ENCODE measurements around the gene IDS. TPM values are rescaled to one million over a fixed set of nuclear protein-coding genes. Genes with fewer than 3 reads are reported as not detected.

The IDS gene
- total RNA-seq, 3 donors from 2014 or later = 38.7 to 84.3 (median 54.7) TPM

- Histone ChIP-seq H3K4me3 (no peak overlapping the region), H3K36me3 (ENCODE audit: low read depth) (no peaks in the 10 kb centered on the region), H3K4me1 (ENCODE audit: low read depth) (no peaks in the 10 kb centered on the region), H3K9me3 (no peaks in the 10 kb centered on the region)
- no peak for DNase-seq
- ATAC-seq = no peak
- intact Hi-C loops (cut with DNase I, micrococcal nuclease) = no loop called here
- no peak for TF ChIP-seq CTCF (IDR thresholded peaks at IDR 0.05)
These were observed 8.8 kb upstream of the IDS start for GRCh38 chrX:149513825-149514428.

- Histone ChIP-seq H3K4me3 (no peak overlapping the region), H3K4me1 (ENCODE audit: low read depth) (no peaks in the 10 kb centered on the region), H3K36me3 (ENCODE audit: low read depth) (no peaks in the 10 kb centered on the region), H3K9me3 (no peaks in the 10 kb centered on the region)
- intact Hi-C loops (cut with DNase I, micrococcal nuclease) = no loop called here
- DNase-seq = peak in 2 of 3 donors; percentile 61 to 72
- peak; percentile 89 for ATAC-seq
- TF ChIP-seq CTCF (IDR thresholded peaks at IDR 0.05) = no peak
These were observed 7.2 kb upstream of the IDS start for GRCh38 chrX:149512225-149512885.

- Histone ChIP-seq H3K4me1 (ENCODE audit: low read depth) (no peaks in the 10 kb centered on the region), H3K9me3 (no peaks in the 10 kb centered on the region), H3K4me3 (no peak overlapping the region), H3K36me3 (ENCODE audit: low read depth) (no peaks in the 10 kb centered on the region)
- intact Hi-C loops (cut with DNase I, micrococcal nuclease) = no loop called here
- ATAC-seq (no peak), DNase-seq (no peak)
- no peak for TF ChIP-seq CTCF (IDR thresholded peaks at IDR 0.05)
These were observed 6.0 kb upstream of the IDS start for GRCh38 chrX:149511081-149511480.

- intact Hi-C loops (cut with DNase I, micrococcal nuclease) = no loop called here
- Histone ChIP-seq H3K9me3 (no peaks in the 10 kb centered on the region), H3K4me1 (ENCODE audit: low read depth) (no peaks in the 10 kb centered on the region), H3K36me3 (ENCODE audit: low read depth) (no peaks in the 10 kb centered on the region), H3K4me3 (no peak overlapping the region)
- DNase-seq = no peak
- no peak for ATAC-seq
- TF ChIP-seq CTCF (IDR thresholded peaks at IDR 0.05) = no peak
These were observed 5.3 kb upstream of the IDS start for GRCh38 chrX:149510386-149510785.

GRCh38 chrX:149508467-149508866, 3.4 kb upstream of the IDS start:
- no peak for TF ChIP-seq CTCF (IDR thresholded peaks at IDR 0.05)
- H3K4me3 ChIP-seq = no peak overlapping the region
- no peaks in the 10 kb centered on the region for H3K9me3 ChIP-seq
- ATAC-seq (no peak), DNase-seq (no peak)
- no peaks in the 10 kb centered on the region for H3K4me1 ChIP-seq (ENCODE audit: low read depth)
- no peaks in the 10 kb centered on the region for H3K36me3 ChIP-seq (ENCODE audit: low read depth)
- intact Hi-C loops (cut with DNase I, micrococcal nuclease) = no loop called here
